ENCODE results near the gene DPPA3.
"Not testable (repeated sequence)": the region's sequence is repeated elsewhere in the genome, so short reads cannot be mapped to it uniquely, and the experiment has no call there.

Gene DPPA3

DNA sequence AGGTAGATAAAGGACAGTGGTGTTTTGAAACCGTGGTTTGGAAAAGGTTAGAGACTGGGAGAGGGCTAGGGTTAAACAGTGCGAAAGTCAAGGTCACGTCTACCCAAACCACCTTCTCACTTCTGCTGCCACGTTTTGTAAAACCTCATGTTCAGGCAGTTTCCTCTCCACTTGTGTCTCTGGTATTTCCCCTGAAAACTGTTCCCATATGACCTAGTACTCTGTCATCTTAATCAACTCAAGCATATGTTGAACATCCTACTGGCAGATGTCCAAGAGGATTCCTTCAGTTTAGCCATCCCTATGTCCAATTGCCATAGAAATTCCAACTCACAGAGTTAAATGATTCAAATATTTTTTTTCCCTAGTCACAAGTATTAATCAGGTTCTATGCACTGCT, 18.5 kb downstream of the DPPA3 start:
- Histone ChIP-seq H3K27ac (no peak overlapping the region), H3K4me3 (no peak overlapping the region)
- DNase-seq (ENCODE audit: low spot score), result no peak
- TF ChIP-seq, protein P1, sequence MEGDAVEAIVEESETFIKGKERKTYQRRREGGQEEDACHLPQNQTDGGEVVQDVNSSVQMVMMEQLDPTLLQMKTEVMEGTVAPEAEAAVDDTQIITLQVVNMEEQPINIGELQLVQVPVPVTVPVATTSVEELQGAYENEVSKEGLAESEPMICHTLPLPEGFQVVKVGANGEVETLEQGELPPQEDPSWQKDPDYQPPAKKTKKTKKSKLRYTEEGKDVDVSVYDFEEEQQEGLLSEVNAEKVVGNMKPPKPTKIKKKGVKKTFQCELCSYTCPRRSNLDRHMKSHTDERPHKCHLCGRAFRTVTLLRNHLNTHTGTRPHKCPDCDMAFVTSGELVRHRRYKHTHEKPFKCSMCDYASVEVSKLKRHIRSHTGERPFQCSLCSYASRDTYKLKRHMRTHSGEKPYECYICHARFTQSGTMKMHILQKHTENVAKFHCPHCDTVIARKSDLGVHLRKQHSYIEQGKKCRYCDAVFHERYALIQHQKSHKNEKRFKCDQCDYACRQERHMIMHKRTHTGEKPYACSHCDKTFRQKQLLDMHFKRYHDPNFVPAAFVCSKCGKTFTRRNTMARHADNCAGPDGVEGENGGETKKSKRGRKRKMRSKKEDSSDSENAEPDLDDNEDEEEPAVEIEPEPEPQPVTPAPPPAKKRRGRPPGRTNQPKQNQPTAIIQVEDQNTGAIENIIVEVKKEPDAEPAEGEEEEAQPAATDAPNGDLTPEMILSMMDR (IDR thresholded peaks at IDR 0.05), result no peak

DNA sequence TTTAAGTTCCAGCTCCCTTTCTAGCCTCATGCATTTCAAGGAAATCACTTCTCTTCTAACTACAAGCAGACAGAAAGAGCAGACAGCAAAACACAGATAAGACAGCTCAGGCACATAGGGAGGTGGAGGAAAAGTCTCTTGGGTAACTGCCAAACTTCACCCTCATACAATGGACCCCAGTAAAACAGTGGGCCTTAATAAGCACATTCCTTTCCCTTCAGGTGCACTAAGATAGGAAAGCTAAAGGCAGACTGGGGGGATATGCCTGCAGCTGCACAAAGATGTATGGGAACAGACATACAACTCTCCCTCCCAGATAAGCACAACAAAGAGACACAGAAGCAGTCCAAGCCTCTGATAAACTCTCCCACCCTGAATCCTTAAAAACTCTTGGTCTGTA, 19.8 kb downstream of the DPPA3 start:
- not testable (repeated sequence) for H3K27ac ChIP-seq; H3K4me3 ChIP-seq; DNase-seq (ENCODE audit: low spot score)

DNA sequence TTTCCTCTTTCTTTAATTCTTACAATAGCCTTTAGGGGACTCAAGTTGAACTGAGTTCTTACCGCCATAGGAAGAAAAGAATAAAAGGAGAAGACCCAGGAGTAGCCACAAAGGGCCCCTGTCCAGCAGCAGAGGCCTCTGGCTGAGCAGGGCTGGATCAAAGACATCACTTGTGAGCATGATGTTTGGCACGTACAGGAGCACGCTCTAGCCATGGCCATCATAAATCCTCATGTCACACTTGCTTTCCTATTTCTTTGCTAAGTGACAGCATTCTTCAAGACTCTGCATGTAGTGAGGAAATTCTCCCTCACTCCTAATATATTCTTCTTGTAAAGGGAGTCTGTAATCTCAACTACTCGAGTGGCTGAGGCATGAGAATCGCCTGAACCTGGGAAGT, 20.3 kb downstream of the DPPA3 start:
- DNase-seq (ENCODE audit: low spot score), result no peak
- TF ChIP-seq, protein P1 (IDR thresholded peaks at IDR 0.05), result no peak
- Histone ChIP-seq H3K27ac (no peak overlapping the region), H3K4me3 (no peak overlapping the region)

DNA sequence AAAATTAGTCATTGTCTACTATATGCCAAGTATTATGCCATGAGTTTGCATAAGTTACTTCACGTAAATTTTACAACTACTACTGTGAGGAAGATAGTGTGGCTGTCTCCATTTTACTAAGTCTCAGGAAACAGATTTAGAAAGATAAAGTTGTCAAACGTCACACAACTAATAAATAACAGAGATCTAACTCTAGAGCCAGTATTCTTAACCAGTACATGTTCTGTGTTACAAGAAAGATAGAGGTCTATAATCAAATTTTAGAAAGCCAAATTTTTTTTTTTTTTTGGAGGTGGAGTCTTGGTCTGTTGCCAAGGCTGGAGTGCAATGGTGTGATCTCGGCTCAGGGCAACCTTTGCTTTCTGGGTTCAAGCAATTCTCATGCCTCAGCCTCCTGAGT, 21.8 kb downstream of the DPPA3 start:
- TF ChIP-seq, protein P1 (IDR thresholded peaks at IDR 0.05), result no peak
- DNase-seq (ENCODE audit: low spot score), result no peak
- no peak overlapping the region for H3K27ac ChIP-seq
- H3K4me3 ChIP-seq, result no peak overlapping the region

DNA sequence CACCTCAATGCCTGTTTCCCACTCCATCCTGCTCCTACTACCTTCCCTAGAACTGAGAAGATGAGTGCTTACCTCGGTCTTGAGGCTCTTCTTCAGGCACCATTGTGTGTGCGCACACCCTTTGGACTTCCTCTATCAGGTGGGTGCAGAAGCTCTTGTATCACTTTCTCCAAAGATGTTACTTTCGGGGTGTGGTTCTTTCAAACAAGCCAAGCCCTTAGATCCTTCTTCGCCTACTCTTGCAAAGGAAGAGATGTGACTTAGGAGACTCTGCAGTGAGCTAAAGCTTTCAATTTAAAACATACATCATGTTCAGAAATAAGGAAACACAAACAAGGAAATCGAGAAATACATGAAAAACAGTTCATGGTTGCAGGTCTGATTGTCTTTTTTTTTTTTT, 36.0 kb downstream of the DPPA3 start, which contains the start of gene CLEC4C:
Gene CLEC4C (minus strand): TSS at position 130 of the 400 bp plus-strand sequence. CDS start 27 bp downstream, at position 103.
- DNase-seq (ENCODE audit: low spot score), result no peak

DNA sequence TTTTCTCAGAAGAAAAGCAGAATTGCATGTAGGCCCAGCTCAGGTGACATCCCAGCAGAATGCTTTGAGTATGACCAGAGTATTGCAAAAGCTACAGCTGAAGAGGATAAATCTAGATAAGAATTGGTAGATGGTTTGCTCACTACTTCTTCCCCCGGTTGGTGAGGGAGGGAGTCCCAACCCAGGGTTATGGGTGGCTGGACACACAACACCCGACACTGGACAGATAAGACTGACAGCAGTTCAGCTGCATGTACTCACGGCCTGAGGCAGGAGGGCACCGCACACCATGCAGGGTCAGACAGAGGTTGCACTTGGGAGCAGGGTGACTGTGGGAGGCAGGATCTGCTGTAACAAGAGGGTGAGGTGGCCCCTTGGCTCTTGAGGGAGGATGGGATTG, 37.6 kb downstream of the DPPA3 start:
- Histone ChIP-seq H3K4me3 (no peak overlapping the region), H3K27ac (no peak overlapping the region)
- DNase-seq (ENCODE audit: low spot score), result no peak
- TF ChIP-seq, protein P1 (IDR thresholded peaks at IDR 0.05), result no peak

More for the DNA sequence above, 36.0 kb downstream of the DPPA3 start, which contains the start of gene CLEC4C:
- TF ChIP-seq, protein P1 (IDR thresholded peaks at IDR 0.05), result no peak
- Histone ChIP-seq H3K4me3 (no peak within 1 kb of the TSS), H3K27ac (no peak within 1 kb of the TSS)

DNA sequence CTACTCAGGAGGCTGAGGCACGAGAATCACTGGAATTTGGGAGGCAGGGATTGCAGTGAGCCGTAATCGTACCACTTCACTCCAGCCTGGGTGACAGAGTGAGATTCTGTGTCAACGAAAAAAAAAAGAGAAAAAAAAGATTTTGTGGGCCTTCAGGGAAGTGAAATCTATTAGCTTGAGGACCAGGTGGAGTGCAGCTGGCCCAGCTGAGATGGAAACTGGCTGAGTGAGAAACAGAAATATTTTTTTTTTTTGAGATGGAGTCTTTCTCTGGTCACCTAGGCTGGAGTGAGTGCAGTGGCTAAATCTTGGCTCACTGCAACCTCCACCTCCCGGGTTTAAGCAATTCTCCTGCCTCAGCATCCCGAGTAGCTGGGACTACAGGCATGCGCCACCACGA, 38.2 kb downstream of the DPPA3 start:
- no peak overlapping the region for H3K4me3 ChIP-seq
- H3K27ac ChIP-seq, result no peak overlapping the region
- no peak for DNase-seq (ENCODE audit: low spot score)
- TF ChIP-seq, protein P1 (IDR thresholded peaks at IDR 0.05), result no peak

DNA sequence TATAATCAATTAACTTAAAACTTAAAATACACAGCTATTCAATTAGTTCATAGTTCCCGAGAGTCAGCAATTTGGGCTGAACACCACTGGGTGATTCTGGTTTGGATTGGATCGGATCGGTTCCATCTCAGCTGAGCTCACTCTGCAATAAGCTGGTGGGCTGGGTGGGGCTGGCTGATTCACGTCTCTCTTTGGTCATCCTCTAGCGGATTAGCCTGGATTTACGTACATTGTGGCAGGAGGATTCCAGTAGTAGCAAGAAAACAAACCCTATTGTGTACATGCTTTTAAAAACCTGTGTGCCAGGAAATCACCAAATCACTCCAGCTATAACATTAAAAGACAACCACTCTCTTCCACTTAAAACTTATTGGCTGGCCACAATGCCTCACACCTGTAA, 39.1 kb downstream of the DPPA3 start:
- TF ChIP-seq, protein P1 (IDR thresholded peaks at IDR 0.05), result no peak
- no peak for DNase-seq (ENCODE audit: low spot score)
- H3K4me3 ChIP-seq, result no peak overlapping the region
- H3K27ac ChIP-seq, result no peak overlapping the region

All from coronary artery (tissue), 2 donors.